Astrocyte of the spinal cord (primary cell): ENCODE data around the gene NT5C.
"Not testable (repeated sequence)": the region's sequence is repeated elsewhere in the genome, so short reads cannot be mapped to it uniquely, and the experiment has no call there.

Source experiments
- DNase-seq: peaks from one replicate; pipeline ENCODE4 v3.0.0; 2011; ENCODE audit warnings: low read depth, low spot score
- H3K4me3 ChIP-seq: 2 replicates; pipeline ENCODE4 v1.5.1; 2011; ENCODE audit warnings: low read depth, mild to moderate bottlenecking, low read length, moderate library complexity
- CTCF ChIP-seq: IDR thresholded peaks from 2 replicates; pipeline ENCODE4 v1.5.1; 2012; ENCODE audit warnings: low read depth, mild to moderate bottlenecking, low read length, inconsistent platforms
- in situ Hi-C: cut with HindIII; loops from 2 replicates; pipeline ENCODE4 v1.10.0; 2017; ENCODE audit warnings: low sequenced_read_pairs

Gene NT5C

GRCh38 chr17:75133001-75133400 is 1.5 kb upstream of the NT5C start:
- TF ChIP-seq CTCF: no peak
- in situ Hi-C loops: no loop called here
- no peak overlapping the region for H3K4me3 ChIP-seq
- no peak for DNase-seq

- in situ Hi-C loops: not testable (repeated sequence)
- peak overlapping the region; percentile 69 for H3K4me3 ChIP-seq
These were observed 767 bp upstream of the NT5C start for GRCh38 chr17:75132018-75133000.

GRCh38 chr17:75130632-75131277 is 787 bp downstream of the NT5C start:
- DNase-seq: peak; percentile 70
- peak; percentile 70 for TF ChIP-seq CTCF
- in situ Hi-C loops: no loop called here
- H3K4me3 ChIP-seq: peak overlapping the region; percentile 69

More at GRCh38 chr17:75132018-75133000, 767 bp upstream of the NT5C start:
- DNase-seq: not testable (repeated sequence)

- no peak for TF ChIP-seq CTCF
- H3K4me3 ChIP-seq: peak overlapping the region; percentile 69
- no peak for DNase-seq
- in situ Hi-C loops: no loop called here
These were observed 1.4 kb downstream of the NT5C start for GRCh38 chr17:75130059-75130631.

- no peak for TF ChIP-seq CTCF
- in situ Hi-C loops: no loop called here
These were observed 2.0 kb downstream of the NT5C start for GRCh38 chr17:75129576-75129975.

GRCh38 chr17:75128694-75129505 is 2.6 kb downstream of the NT5C start:
- no peak for DNase-seq
- in situ Hi-C loops: no loop called here
- no peak for TF ChIP-seq CTCF
- H3K4me3 ChIP-seq: no peak overlapping the region

More at GRCh38 chr17:75129576-75129975, 2.0 kb downstream of the NT5C start:
- no peak for DNase-seq
- no peak overlapping the region for H3K4me3 ChIP-seq

GRCh38 chr17:75127936-75128335 is 3.6 kb downstream of the NT5C start:
- DNase-seq, H3K4me3 ChIP-seq, in situ Hi-C loops: not testable (repeated sequence)
